ENCODE results near the gene UBP1. TPM values are rescaled to one million over a fixed set of nuclear protein-coding genes. Genes with fewer than 3 reads are reported as not detected.
"Not testable (repeated sequence)": the region's sequence is repeated elsewhere in the genome, so short reads cannot be mapped to it uniquely, and the experiment has no call there.

Gene UBP1
- 23.7 and 23.8 TPM in 2 replicates for total RNA-seq (2014; rRNA removed; shearing (Covaris generic))

GRCh38 chr3:33440328-33441224, at the start of gene UBP1:
UBP1 (minus strand) TSS chr3:33440405; CDS start chr3:33439848, 557 bp downstream.
- DNase-seq (ENCODE audit: low spot score): peak; percentile 97

- no peak for DNase-seq (ENCODE audit: low spot score)
Measured at GRCh38 chr3:33488683-33489082, 48.5 kb upstream of the UBP1 start.

- no peak for DNase-seq (ENCODE audit: low spot score)
Measured at GRCh38 chr3:33488246-33488645, 48.0 kb upstream of the UBP1 start.

- DNase-seq (ENCODE audit: low spot score): no peak
Measured at GRCh38 chr3:33482111-33482521, 41.9 kb upstream of the UBP1 start.

GRCh38 chr3:33474896-33475295, 34.7 kb upstream of the UBP1 start:
- DNase-seq (ENCODE audit: low spot score): no peak

GRCh38 chr3:33473813-33474212, 33.6 kb upstream of the UBP1 start:
- DNase-seq (ENCODE audit: low spot score): no peak

GRCh38 chr3:33467786-33468185, 27.6 kb upstream of the UBP1 start:
- no peak for DNase-seq (ENCODE audit: low spot score)

GRCh38 chr3:33461097-33461496, 20.9 kb upstream of the UBP1 start:
- DNase-seq (ENCODE audit: low spot score): no peak

GRCh38 chr3:33459577-33459976, 19.4 kb upstream of the UBP1 start:
- not testable (repeated sequence) for DNase-seq (ENCODE audit: low spot score)

- no peak for DNase-seq (ENCODE audit: low spot score)
Measured at GRCh38 chr3:33458446-33458845, 18.2 kb upstream of the UBP1 start.

GRCh38 chr3:33456756-33457155, 16.6 kb upstream of the UBP1 start:
- no peak for DNase-seq (ENCODE audit: low spot score)

- no peak for DNase-seq (ENCODE audit: low spot score)
Measured at GRCh38 chr3:33453331-33453761, 13.1 kb upstream of the UBP1 start.

GRCh38 chr3:33451994-33452393, 11.8 kb upstream of the UBP1 start:
- not testable (repeated sequence) for DNase-seq (ENCODE audit: low spot score)

GRCh38 chr3:33447958-33448357, 7.8 kb upstream of the UBP1 start:
- no peak for DNase-seq (ENCODE audit: low spot score)

- DNase-seq (ENCODE audit: low spot score): not testable (repeated sequence)
Measured at GRCh38 chr3:33447256-33447625, 7.0 kb upstream of the UBP1 start.

- no peak for DNase-seq (ENCODE audit: low spot score)
Measured at GRCh38 chr3:33442190-33442589, 2.0 kb upstream of the UBP1 start.

GRCh38 chr3:33441225-33441976, 1.2 kb upstream of the UBP1 start:
- DNase-seq (ENCODE audit: low spot score): no peak

GRCh38 chr3:33439546-33440327, 468 bp downstream of the UBP1 start:
- peak; percentile 54 for DNase-seq (ENCODE audit: low spot score)

GRCh38 chr3:33438881-33439545, 1.2 kb downstream of the UBP1 start:
- DNase-seq (ENCODE audit: low spot score): peak; percentile 25

- peak; percentile 43 for DNase-seq (ENCODE audit: low spot score)
Measured at GRCh38 chr3:33438284-33438668, 1.9 kb downstream of the UBP1 start.
